Liver (tissue), 9 donors: ENCODE results near the gene PFN3. TPM values are rescaled to one million over a fixed set of nuclear protein-coding genes. Genes with fewer than 3 reads are reported as not detected.

Experiments
- DNase-seq: peaks from one replicate; pipeline ENCODE4 v3.0.0-alpha.2; 2017; ENCODE audit warnings: low spot score
- H3K27ac ChIP-seq, 2 donors: one replicate each; pipeline ENCODE4 v1.7.0; 2013; ENCODE audit warnings: inconsistent platforms in 2 of 2, low read length in 2 of 2, control low read depth in 1 of 2, low read depth in 1 of 2, mild to moderate bottlenecking in 1 of 2
- H3K27me3 ChIP-seq, 4 donors: one replicate each; pipeline versions ENCODE4 v1.6.1 to v1.7.0; 2013; ENCODE audit warnings: low read length in 3 of 4, inconsistent platforms in 1 of 4, mild to moderate bottlenecking in 1 of 4, moderate library complexity in 1 of 4; ENCODE audit not compliant: control insufficient read depth in 4 of 4, insufficient read depth in 4 of 4
- H3K36me3 ChIP-seq, 4 donors: one replicate each; pipeline versions ENCODE4 v1.6.1 to v1.7.0; 2013; ENCODE audit warnings: low read length in 3 of 4, mild to moderate bottlenecking in 3 of 4, low read depth in 1 of 4, moderate library complexity in 1 of 4; ENCODE audit not compliant: control insufficient read depth in 4 of 4, insufficient read depth in 3 of 4
- H3K4me1 ChIP-seq, 4 donors: one replicate each; pipeline versions ENCODE4 v1.6.1 to v1.7.0; 2013; ENCODE audit warnings: low read length in 3 of 4, mild to moderate bottlenecking in 3 of 4, moderate library complexity in 1 of 4; ENCODE audit not compliant: control insufficient read depth in 4 of 4, insufficient read depth in 4 of 4
- H3K4me3 ChIP-seq, 3 donors: one replicate each; pipeline versions ENCODE4 v1.6.1 to v1.7.0; 2013; ENCODE audit warnings: low read length in 3 of 3, control low read depth in 1 of 3, low read depth in 1 of 3, mild to moderate bottlenecking in 1 of 3
- H3K9ac ChIP-seq, 2 donors: one replicate each; pipeline ENCODE4 v1.7.0; 2013; ENCODE audit warnings: low read length in 2 of 2, mild to moderate bottlenecking in 2 of 2, moderate library complexity in 2 of 2, control low read depth in 1 of 2, low read depth in 1 of 2
- H3K9me3 ChIP-seq, 4 donors: one replicate each; pipeline versions ENCODE4 v1.6.1 to v1.7.0; 2013; ENCODE audit warnings: low read length in 3 of 4; ENCODE audit not compliant: control insufficient read depth in 4 of 4
- EGR1 ChIP-seq, 2 donors: IDR thresholded peaks; 2 replicates each; pipeline ENCODE4 v1.6.1; 2016 to 2018; ENCODE audit warnings: antibody characterized with exemption in 2 of 2, low read depth in 2 of 2
- FOXA1 ChIP-seq: IDR thresholded peaks from 2 replicates; pipeline ENCODE4 v1.6.1; 2016; ENCODE audit warnings: antibody characterized with exemption
- FOXA2 ChIP-seq: IDR thresholded peaks from 2 replicates; pipeline ENCODE4 v1.6.1; 2016; ENCODE audit warnings: antibody characterized with exemption
- GABPA ChIP-seq, 2 donors: IDR thresholded peaks in 1 of 2; conservative IDR thresholded peaks in 1 of 2; 2 replicates each; pipeline ENCODE4 v1.6.1; 2016; ENCODE audit warnings: antibody characterized with exemption in 2 of 2, mild to moderate bottlenecking in 1 of 2, moderate library complexity in 1 of 2
- HNF4A ChIP-seq, 2 donors: conservative IDR thresholded peaks; 2 replicates each; pipeline ENCODE4 v1.6.1; 2016; ENCODE audit warnings: antibody characterized with exemption in 2 of 2, mild to moderate bottlenecking in 2 of 2
- HNF4G ChIP-seq: IDR thresholded peaks from 2 replicates; pipeline ENCODE4 v1.6.1; 2016; ENCODE audit warnings: antibody characterized with exemption
- JUND ChIP-seq, 2 donors: IDR thresholded peaks; 2 replicates each; pipeline ENCODE4 v1.6.1; 2016; ENCODE audit warnings: antibody characterized with exemption in 2 of 2
- NR2F2 ChIP-seq: IDR thresholded peaks from 2 replicates; pipeline ENCODE4 v1.6.1; 2016; ENCODE audit warnings: antibody characterized with exemption
- RAD21 ChIP-seq, 2 donors: IDR thresholded peaks; 2 replicates each; pipeline ENCODE4 v1.6.1; 2016; ENCODE audit warnings: antibody characterized with exemption in 2 of 2, mild to moderate bottlenecking in 2 of 2
- RXRA ChIP-seq, 2 donors: IDR thresholded peaks; 2 replicates each; pipeline ENCODE4 v1.6.1; 2017 to 2018; ENCODE audit warnings: antibody characterized with exemption in 2 of 2, mild to moderate bottlenecking in 1 of 2
- SP1 ChIP-seq: IDR thresholded peaks from 2 replicates; pipeline ENCODE4 v1.6.1; 2018; ENCODE audit warnings: antibody characterized with exemption, mild to moderate bottlenecking
- TAF1 ChIP-seq: conservative IDR thresholded peaks from 2 replicates; pipeline ENCODE4 v1.6.1; 2016; ENCODE audit warnings: antibody characterized with exemption, mild to moderate bottlenecking
- YY1 ChIP-seq: IDR thresholded peaks from 2 replicates; pipeline ENCODE4 v1.6.1; 2016; ENCODE audit warnings: antibody characterized with exemption, mild to moderate bottlenecking
- WGBS: extraction: QIAGEN DNeasy Blood & Tissue Kit; methylation state at CpG from one replicate; pipeline ENCODE4 v1.1.7; 2013; 5-methylcytosine and 5-hydroxymethylcytosine counted together
- polyA plus RNA-seq, 2 donors: library from polyadenylated mRNA; stranded (reverse) in 1 of 2; unstranded in 1 of 2; fragments of 200-250 nt in 1 of 2; fragments of >200 nt in 1 of 2; fragmentation: Nextera tagmentation in 1 of 2; extraction: Ambion mirVana in 1 of 2; gene quantifications; one replicate each; pipeline versions ENCODE4 v1.2.1 to v1.2.3, GENCODE V29; 2013 to 2015
- total RNA-seq, 2 donors: library from RNA; depleted of rRNA; stranded (reverse); fragments of >200 nt; gene quantifications; one replicate each; pipeline ENCODE4 v1.2.3, GENCODE V29; 2014
- TF ChIP-seq, protein P1 (sequence below): IDR thresholded peaks from 2 replicates; pipeline ENCODE4 v1.6.1; 2016; ENCODE audit warnings: antibody characterized with exemption
- TF ChIP-seq, protein P2 (sequence below): IDR thresholded peaks from 2 replicates; pipeline ENCODE4 v1.6.1; 2016; ENCODE audit warnings: antibody characterized with exemption
- TF ChIP-seq, protein P3 (sequence below): IDR thresholded peaks from 2 replicates; pipeline ENCODE4 v1.6.1; 2016; ENCODE audit warnings: antibody characterized with exemption
- TF ChIP-seq, protein P4 (sequence below): fragments of 150-350 bp; IDR thresholded peaks from 2 replicates; pipeline ENCODE4 v1.5.1; 2017; ENCODE audit warnings: improper control_type of control experiment, low read depth, low read length; ENCODE audit not compliant: missing input control
- TF ChIP-seq, protein P5 (sequence below): IDR thresholded peaks from 2 replicates; pipeline ENCODE4 v1.6.1; 2016; ENCODE audit warnings: antibody characterized with exemption, mild to moderate bottlenecking
- donor health status: healthy.
- donor health status: healthy.
- donor health status: healthy.
- donor health status: healthy.
- donor health status: healthy.

PFN3 gene
- total and polyA plus RNA-seq, 4 donors = not detected

DNA sequence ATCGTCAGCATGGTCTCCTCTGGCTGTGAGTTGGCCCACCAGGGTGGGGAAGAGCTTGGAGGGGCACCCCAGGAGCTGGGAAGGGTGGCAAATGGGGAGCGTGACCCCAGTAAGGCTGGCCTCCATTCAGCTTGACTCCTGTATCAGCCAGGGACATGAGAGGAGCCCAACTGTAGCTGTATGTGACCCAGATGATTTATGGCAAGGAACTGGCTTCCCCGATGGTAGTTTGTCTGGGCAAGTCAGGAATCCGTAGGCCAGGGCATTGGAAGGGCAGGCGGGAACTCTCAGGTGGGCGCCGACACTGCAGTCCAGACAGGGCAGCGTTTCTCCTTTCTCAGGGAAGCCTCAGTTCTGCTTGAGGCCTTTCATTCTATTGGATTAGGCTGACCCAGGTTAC is 13.9 kb downstream of the PFN3 start:
- H3K36me3 ChIP-seq = no peaks in the 10 kb centered on the region
- H3K9me3 ChIP-seq = no peaks in the 10 kb centered on the region
- H3K4me1 ChIP-seq = peaks cover 0 to 9% (median 6%) of the 10 kb centered on the region in 4 donors
- no peak overlapping the region for H3K4me3 ChIP-seq
- TF ChIP-seq EGR1 (IDR thresholded peaks at IDR 0.05; ENCODE audit: low read depth in 2 of 2) (no peak), YY1 (no peak)
- H3K27me3 ChIP-seq = no peaks in the 10 kb centered on the region
- H3K27ac ChIP-seq = no peak overlapping the region
- no peak overlapping the region for H3K9ac ChIP-seq
- WGBS = 94% methylated on average over 8 of the region's 8 CpGs
- no peak for DNase-seq

DNA sequence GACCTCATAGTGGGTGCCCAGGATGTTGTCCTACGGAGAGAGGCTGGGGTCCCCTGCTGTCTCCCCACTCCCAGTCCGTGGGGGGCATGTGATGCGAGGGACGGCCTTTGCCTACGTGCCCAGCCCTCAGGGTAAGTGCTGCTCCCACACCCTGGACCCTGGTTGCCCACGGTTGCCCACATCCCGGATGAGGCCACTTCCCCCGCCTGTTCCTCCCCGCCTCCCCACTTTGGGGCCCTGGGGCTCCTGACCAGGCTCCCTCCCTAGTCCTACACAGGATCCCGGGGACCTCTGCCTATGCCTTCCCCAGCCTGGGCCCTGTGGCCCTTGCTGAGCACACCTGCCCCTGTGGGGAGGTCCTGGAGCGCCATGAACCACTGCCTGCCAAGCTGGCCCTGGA is 14.7 kb downstream of the PFN3 start:
- no peaks in the 10 kb centered on the region for H3K27me3 ChIP-seq
- no peak overlapping the region for H3K4me3 ChIP-seq
- H3K27ac ChIP-seq = no peak overlapping the region
- H3K36me3 ChIP-seq = no peaks in the 10 kb centered on the region
- no peak for DNase-seq
- TF ChIP-seq, protein P1, sequence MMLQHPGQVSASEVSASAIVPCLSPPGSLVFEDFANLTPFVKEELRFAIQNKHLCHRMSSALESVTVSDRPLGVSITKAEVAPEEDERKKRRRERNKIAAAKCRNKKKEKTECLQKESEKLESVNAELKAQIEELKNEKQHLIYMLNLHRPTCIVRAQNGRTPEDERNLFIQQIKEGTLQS = no peak
- TF ChIP-seq HNF4A (conservative IDR thresholded peaks at IDR 0.05) (no peak), NR2F2 (no peak), FOXA2 (no peak), HNF4G (no peak), FOXA1 (no peak), GABPA (IDR thresholded peaks at IDR 0.05 in 1 of 2, conservative IDR thresholded peaks at IDR 0.05 in 1 of 2) (no peak), YY1 (no peak), EGR1 (IDR thresholded peaks at IDR 0.05; ENCODE audit: low read depth in 2 of 2) (no peak), TAF1 (no peak), JUND (IDR thresholded peaks at IDR 0.05) (no peak), RAD21 (IDR thresholded peaks at IDR 0.05) (no peak), RXRA (IDR thresholded peaks at IDR 0.05) (no peak), SP1 (no peak)
- TF ChIP-seq, protein P2, sequence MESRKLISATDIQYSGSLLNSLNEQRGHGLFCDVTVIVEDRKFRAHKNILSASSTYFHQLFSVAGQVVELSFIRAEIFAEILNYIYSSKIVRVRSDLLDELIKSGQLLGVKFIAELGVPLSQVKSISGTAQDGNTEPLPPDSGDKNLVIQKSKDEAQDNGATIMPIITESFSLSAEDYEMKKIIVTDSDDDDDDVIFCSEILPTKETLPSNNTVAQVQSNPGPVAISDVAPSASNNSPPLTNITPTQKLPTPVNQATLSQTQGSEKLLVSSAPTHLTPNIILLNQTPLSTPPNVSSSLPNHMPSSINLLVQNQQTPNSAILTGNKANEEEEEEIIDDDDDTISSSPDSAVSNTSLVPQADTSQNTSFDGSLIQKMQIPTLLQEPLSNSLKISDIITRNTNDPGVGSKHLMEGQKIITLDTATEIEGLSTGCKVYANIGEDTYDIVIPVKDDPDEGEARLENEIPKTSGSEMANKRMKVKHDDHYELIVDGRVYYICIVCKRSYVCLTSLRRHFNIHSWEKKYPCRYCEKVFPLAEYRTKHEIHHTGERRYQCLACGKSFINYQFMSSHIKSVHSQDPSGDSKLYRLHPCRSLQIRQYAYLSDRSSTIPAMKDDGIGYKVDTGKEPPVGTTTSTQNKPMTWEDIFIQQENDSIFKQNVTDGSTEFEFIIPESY = no peak
- TF ChIP-seq, protein P3, sequence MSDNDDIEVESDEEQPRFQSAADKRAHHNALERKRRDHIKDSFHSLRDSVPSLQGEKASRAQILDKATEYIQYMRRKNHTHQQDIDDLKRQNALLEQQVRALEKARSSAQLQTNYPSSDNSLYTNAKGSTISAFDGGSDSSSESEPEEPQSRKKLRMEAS = no peak
- TF ChIP-seq, protein P4, sequence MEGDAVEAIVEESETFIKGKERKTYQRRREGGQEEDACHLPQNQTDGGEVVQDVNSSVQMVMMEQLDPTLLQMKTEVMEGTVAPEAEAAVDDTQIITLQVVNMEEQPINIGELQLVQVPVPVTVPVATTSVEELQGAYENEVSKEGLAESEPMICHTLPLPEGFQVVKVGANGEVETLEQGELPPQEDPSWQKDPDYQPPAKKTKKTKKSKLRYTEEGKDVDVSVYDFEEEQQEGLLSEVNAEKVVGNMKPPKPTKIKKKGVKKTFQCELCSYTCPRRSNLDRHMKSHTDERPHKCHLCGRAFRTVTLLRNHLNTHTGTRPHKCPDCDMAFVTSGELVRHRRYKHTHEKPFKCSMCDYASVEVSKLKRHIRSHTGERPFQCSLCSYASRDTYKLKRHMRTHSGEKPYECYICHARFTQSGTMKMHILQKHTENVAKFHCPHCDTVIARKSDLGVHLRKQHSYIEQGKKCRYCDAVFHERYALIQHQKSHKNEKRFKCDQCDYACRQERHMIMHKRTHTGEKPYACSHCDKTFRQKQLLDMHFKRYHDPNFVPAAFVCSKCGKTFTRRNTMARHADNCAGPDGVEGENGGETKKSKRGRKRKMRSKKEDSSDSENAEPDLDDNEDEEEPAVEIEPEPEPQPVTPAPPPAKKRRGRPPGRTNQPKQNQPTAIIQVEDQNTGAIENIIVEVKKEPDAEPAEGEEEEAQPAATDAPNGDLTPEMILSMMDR = no peak
- TF ChIP-seq, protein P5, sequence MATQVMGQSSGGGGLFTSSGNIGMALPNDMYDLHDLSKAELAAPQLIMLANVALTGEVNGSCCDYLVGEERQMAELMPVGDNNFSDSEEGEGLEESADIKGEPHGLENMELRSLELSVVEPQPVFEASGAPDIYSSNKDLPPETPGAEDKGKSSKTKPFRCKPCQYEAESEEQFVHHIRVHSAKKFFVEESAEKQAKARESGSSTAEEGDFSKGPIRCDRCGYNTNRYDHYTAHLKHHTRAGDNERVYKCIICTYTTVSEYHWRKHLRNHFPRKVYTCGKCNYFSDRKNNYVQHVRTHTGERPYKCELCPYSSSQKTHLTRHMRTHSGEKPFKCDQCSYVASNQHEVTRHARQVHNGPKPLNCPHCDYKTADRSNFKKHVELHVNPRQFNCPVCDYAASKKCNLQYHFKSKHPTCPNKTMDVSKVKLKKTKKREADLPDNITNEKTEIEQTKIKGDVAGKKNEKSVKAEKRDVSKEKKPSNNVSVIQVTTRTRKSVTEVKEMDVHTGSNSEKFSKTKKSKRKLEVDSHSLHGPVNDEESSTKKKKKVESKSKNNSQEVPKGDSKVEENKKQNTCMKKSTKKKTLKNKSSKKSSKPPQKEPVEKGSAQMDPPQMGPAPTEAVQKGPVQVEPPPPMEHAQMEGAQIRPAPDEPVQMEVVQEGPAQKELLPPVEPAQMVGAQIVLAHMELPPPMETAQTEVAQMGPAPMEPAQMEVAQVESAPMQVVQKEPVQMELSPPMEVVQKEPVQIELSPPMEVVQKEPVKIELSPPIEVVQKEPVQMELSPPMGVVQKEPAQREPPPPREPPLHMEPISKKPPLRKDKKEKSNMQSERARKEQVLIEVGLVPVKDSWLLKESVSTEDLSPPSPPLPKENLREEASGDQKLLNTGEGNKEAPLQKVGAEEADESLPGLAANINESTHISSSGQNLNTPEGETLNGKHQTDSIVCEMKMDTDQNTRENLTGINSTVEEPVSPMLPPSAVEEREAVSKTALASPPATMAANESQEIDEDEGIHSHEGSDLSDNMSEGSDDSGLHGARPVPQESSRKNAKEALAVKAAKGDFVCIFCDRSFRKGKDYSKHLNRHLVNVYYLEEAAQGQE = no peak
- H3K9ac ChIP-seq = no peak overlapping the region
- no peaks in the 10 kb centered on the region for H3K9me3 ChIP-seq
- peaks cover 0 to 11% (median 6%) of the 10 kb centered on the region in 4 donors for H3K4me1 ChIP-seq
- WGBS = 76% methylated on average over 11 of the region's 11 CpGs
